ENCODE results near the gene SPHK2. TPM values are rescaled to one million over a fixed set of nuclear protein-coding genes. Genes with fewer than 3 reads are reported as not detected.
A peak's percentile ranks its signal among the peaks of the same experiment; 100 is the strongest.

SPHK2 gene
- total RNA-seq, 1 donor from 2014 or later, result 7.2 TPM

DNA sequence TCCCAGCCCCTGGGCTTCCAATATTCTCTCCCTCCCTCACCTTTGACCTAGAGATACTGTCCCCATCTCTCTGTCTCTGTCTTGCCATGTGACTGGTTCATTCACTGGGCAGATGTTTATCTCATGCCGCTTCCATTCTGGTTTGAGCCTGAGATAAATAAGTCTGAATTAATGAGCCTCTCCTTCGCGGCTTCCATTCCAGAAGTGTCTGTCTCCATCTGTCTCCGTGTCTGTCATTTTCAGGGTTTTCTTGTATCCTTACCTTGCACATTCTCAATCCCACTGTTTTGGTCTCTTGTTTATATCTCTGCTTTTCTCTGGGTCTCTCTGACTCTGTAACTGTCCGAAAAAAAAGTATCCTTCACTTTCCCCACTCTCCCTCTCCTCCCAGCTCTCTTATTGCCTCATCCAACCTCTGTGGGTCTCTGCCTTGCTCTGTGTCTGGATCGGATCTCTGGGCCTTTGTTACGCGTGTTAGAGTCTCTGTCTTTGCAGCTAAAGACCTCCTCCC, 4.3 kb downstream of the SPHK2 start:
- peak; percentile 47 for DNase-seq (ENCODE audit: low spot score)
- Histone ChIP-seq H3K4me2 (peak overlapping the region; percentile 82), H3K27me3 (no peaks in the 10 kb centered on the region), H3K4me1 (peaks cover 11% of the 10 kb centered on the region), H3K27ac (peak overlapping the region; percentile 92), H3K4me3 (peak overlapping the region; percentile 79), H3F3A (ENCODE audit: low read depth) (peaks cover 25% of the 10 kb centered on the region), H4K20me1 (ENCODE audit: low read depth) (peaks cover 20% of the 10 kb centered on the region), H2AFZ (replicated peaks) (peak overlapping the region; percentile 26), H3K79me2 (ENCODE audit: low read depth) (peaks cover 45% of the 10 kb centered on the region), H3K9me3 (ENCODE audit: low read depth) (no peaks in the 10 kb centered on the region), H3K9ac (peak overlapping the region; percentile 60), H3K36me3 (no peaks in the 10 kb centered on the region)
- H3K4me3 Mint-ChIP-seq, result peak overlapping the region; percentile 84
- H3K27me3 Mint-ChIP-seq (ENCODE audit: insufficient read depth, low read depth), result peaks cover 2% of the 10 kb centered on the region
- TF ChIP-seq, protein P1, sequence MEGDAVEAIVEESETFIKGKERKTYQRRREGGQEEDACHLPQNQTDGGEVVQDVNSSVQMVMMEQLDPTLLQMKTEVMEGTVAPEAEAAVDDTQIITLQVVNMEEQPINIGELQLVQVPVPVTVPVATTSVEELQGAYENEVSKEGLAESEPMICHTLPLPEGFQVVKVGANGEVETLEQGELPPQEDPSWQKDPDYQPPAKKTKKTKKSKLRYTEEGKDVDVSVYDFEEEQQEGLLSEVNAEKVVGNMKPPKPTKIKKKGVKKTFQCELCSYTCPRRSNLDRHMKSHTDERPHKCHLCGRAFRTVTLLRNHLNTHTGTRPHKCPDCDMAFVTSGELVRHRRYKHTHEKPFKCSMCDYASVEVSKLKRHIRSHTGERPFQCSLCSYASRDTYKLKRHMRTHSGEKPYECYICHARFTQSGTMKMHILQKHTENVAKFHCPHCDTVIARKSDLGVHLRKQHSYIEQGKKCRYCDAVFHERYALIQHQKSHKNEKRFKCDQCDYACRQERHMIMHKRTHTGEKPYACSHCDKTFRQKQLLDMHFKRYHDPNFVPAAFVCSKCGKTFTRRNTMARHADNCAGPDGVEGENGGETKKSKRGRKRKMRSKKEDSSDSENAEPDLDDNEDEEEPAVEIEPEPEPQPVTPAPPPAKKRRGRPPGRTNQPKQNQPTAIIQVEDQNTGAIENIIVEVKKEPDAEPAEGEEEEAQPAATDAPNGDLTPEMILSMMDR (IDR thresholded peaks at IDR 0.05), result no peak
- TF ChIP-seq EZH2 (IDR thresholded peaks at IDR 0.05), result no peak
- TF ChIP-seq EZH2phosphoT487 (IDR thresholded peaks at IDR 0.05), result no peak
- H3K36me3 Mint-ChIP-seq, result peaks cover 1% of the 10 kb centered on the region
- H3K27ac Mint-ChIP-seq, result peak overlapping the region; percentile 85
- peaks cover 42% of the 10 kb centered on the region for H3K4me1 Mint-ChIP-seq
- no peaks in the 10 kb centered on the region for H3K9me3 Mint-ChIP-seq

DNA sequence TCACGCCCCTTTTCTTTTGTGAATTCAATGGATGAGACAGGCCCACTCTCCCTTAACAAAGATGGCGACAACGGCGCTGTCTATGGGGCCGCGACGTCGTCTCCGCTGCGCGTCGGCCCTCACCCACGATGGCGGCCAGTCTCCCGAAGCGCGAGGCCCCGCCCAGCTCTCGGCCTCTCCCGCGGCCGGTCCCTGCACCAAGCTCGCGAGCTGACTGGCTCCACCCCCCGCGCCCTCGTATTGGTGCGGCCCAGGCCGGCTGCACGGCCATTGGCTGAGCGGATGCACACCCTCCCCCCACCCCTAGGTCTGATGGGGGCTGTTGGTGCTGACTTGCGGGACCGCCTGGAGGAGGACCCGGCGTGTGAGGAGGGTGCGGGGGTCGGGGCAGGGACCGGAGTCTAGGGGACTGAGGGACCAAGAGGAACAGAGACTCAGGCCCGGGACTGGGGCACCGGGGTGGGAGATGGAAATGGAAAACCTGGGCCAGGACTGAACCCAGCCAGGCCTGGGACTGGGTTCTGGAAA, 4.8 kb downstream of the SPHK2 start:
- Mint-ChIP-seq H3K4me1 (peaks cover 40% of the 10 kb centered on the region), H3K27ac (peak overlapping the region; percentile 85), H3K4me3 (peak overlapping the region; percentile 84), H3K9me3 (no peaks in the 10 kb centered on the region), H3K27me3 (ENCODE audit: insufficient read depth, low read depth) (no peaks in the 10 kb centered on the region), H3K36me3 (no peaks in the 10 kb centered on the region)
- Histone ChIP-seq H3K36me3 (no peaks in the 10 kb centered on the region), H3K9me3 (ENCODE audit: low read depth) (no peaks in the 10 kb centered on the region), H2AFZ (replicated peaks) (no peak overlapping the region), H3K79me2 (ENCODE audit: low read depth) (peaks cover 41% of the 10 kb centered on the region), H3K9ac (peak overlapping the region; percentile 82), H3K4me1 (peaks cover 11% of the 10 kb centered on the region), H3K4me2 (peak overlapping the region; percentile 93), H3K4me3 (peak overlapping the region; percentile 79), H4K20me1 (ENCODE audit: low read depth) (peaks cover 18% of the 10 kb centered on the region), H3K27ac (peak overlapping the region; percentile 92), H3F3A (ENCODE audit: low read depth) (peaks cover 28% of the 10 kb centered on the region), H3K27me3 (no peaks in the 10 kb centered on the region)
- peak; percentile 100 for DNase-seq (ENCODE audit: low spot score)
- TF ChIP-seq EZH2 (IDR thresholded peaks at IDR 0.05), result no peak
- TF ChIP-seq, protein P1 (IDR thresholded peaks at IDR 0.05), result no peak
- no peak for TF ChIP-seq EZH2phosphoT487 (IDR thresholded peaks at IDR 0.05)

DNA sequence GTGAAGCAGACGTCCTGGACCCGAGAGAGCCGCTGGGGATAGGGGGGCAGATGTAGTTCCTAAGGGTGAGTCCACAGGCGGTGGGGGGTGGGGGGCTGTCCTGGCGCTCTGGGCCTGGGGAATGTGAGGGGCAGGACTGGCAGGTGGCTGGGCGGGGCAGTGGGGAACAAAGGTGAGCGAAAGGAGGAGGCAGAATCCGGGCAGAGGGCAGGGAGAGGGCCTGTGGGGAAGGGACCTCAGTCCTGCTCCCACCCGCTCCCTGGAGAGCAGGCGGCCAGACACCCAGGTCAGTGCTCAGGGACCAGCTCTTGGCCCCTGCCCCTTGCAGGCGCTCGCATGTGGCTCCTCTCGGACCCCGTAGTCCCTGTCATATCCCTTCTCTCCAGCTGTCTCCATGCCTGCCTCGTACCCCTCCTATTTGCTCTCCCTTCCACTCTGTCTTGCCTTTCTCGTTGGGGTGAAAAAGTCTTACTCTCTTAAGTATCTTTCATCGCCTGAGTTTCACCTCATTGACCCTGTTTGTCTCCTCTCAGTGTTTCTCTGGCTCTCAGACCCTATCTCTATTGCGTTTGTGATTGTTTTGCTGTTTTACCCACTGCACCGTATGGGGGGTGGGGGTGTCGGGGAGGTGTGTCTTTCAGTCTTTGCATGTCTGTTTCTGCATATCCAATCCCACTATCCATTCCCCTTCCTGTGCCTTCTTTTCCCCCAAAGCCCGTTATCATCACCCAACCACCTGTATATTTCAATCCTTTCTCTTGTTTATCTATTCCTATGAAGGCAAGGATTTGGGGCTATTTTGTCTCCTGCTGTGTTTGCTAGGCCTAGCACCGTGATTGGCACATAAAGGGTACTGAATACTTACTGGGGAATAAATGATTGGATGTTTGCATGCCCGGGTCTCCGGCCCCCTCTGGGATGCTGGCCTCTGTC, 5.8 kb downstream of the SPHK2 start:
- peaks cover 2% of the 10 kb centered on the region for H3K36me3 Mint-ChIP-seq
- no peak overlapping the region for H2AFZ ChIP-seq (replicated peaks)
- no peaks in the 10 kb centered on the region for H3K27me3 ChIP-seq
- H3K9ac ChIP-seq, result peak overlapping the region; percentile 82
- H3K36me3 ChIP-seq, result no peaks in the 10 kb centered on the region
- peaks cover 6% of the 10 kb centered on the region for H3K4me1 ChIP-seq
- H3K27ac ChIP-seq, result no peak overlapping the region
- peaks cover 23% of the 10 kb centered on the region for H4K20me1 ChIP-seq (ENCODE audit: low read depth)
- H3K79me2 ChIP-seq (ENCODE audit: low read depth), result peaks cover 36% of the 10 kb centered on the region
- DNase-seq (ENCODE audit: low spot score), result peak; percentile 59
- H3K9me3 Mint-ChIP-seq, result no peaks in the 10 kb centered on the region
- peaks cover 39% of the 10 kb centered on the region for H3K4me1 Mint-ChIP-seq
- no peaks in the 10 kb centered on the region for H3K9me3 ChIP-seq (ENCODE audit: low read depth)
- peak overlapping the region; percentile 79 for H3K4me3 ChIP-seq
- peak overlapping the region; percentile 93 for H3K4me2 ChIP-seq
- TF ChIP-seq EZH2 (IDR thresholded peaks at IDR 0.05) (no peak), EZH2phosphoT487 (IDR thresholded peaks at IDR 0.05) (no peak)
- TF ChIP-seq, protein P1 (IDR thresholded peaks at IDR 0.05), result no peak
- peaks cover 31% of the 10 kb centered on the region for H3F3A ChIP-seq (ENCODE audit: low read depth)
- H3K4me3 Mint-ChIP-seq, result peak overlapping the region; percentile 84
- H3K27me3 Mint-ChIP-seq (ENCODE audit: insufficient read depth, low read depth), result no peaks in the 10 kb centered on the region
- peak overlapping the region; percentile 73 for H3K27ac Mint-ChIP-seq
